Astrocyte of the cerebellum (primary cell): ENCODE data around the gene VPS33A.

Source experiments
- DNase-seq: peaks from one replicate; pipeline ENCODE4 v3.0.0-alpha.2; 2011; ENCODE audit warnings: low read depth
- H3K4me3 ChIP-seq: 2 replicates; pipeline ENCODE4 v1.5.1; 2011; ENCODE audit warnings: mild to moderate bottlenecking, low read depth, low read length, moderate library complexity
- CTCF ChIP-seq: IDR thresholded peaks from 2 replicates; pipeline ENCODE4 v1.5.1; 2012; ENCODE audit warnings: low read length, low read depth, moderate library complexity, mild to moderate bottlenecking; ENCODE audit errors: missing control alignments
- in situ Hi-C: cut with HindIII; loops from 2 replicates; pipeline ENCODE4 v1.10.0; 2017; ENCODE audit warnings: low sequenced_read_pairs

Gene VPS33A

GRCh38 chr12:122306407-122306806, 40.1 kb upstream of the VPS33A start:
- no peak for TF ChIP-seq CTCF

GRCh38 chr12:122304924-122305323, 38.6 kb upstream of the VPS33A start:
- in situ Hi-C loops: no loop called here
- TF ChIP-seq CTCF: no peak
- no peak for DNase-seq
- H3K4me3 ChIP-seq: no peak overlapping the region

More at GRCh38 chr12:122306407-122306806, 40.1 kb upstream of the VPS33A start:
- in situ Hi-C loops: no loop called here
- no peak for DNase-seq
- no peak overlapping the region for H3K4me3 ChIP-seq

GRCh38 chr12:122303068-122303467, 36.8 kb upstream of the VPS33A start:
- TF ChIP-seq CTCF: no peak
- no peak overlapping the region for H3K4me3 ChIP-seq
- in situ Hi-C loops: no loop called here
- no peak for DNase-seq

GRCh38 chr12:122298071-122298748, 31.9 kb upstream of the VPS33A start:
- no peak overlapping the region for H3K4me3 ChIP-seq
- DNase-seq: no peak
- no peak for TF ChIP-seq CTCF
- in situ Hi-C loops: no loop called here

GRCh38 chr12:122297494-122297893, 31.2 kb upstream of the VPS33A start:
- in situ Hi-C loops: no loop called here
- DNase-seq: no peak
- TF ChIP-seq CTCF: no peak
- H3K4me3 ChIP-seq: no peak overlapping the region

GRCh38 chr12:122295877-122296276, 29.6 kb upstream of the VPS33A start:
- no peak for DNase-seq
- in situ Hi-C loops: no loop called here
- no peak for TF ChIP-seq CTCF
- no peak overlapping the region for H3K4me3 ChIP-seq
